Measurements from ENCODE around the gene PIK3CD.

The PIK3CD gene

GRCh38 chr1:9700340-9700739, 48.8 kb downstream of the PIK3CD start:
- Histone ChIP-seq H3K9me3 (ENCODE audit: low read length) (0 out of 2 replicates have a peak, but pooled peaks cover 2% of the 10 kb centered on the region), H3K4me3 (ENCODE audit: low read depth, low read length, poor library complexity, severe bottlenecking) (no peak overlapping the region), H3K79me2 (ENCODE audit: insufficient read depth, low read length) (no peaks in the 10 kb centered on the region), H3K9me2 (ENCODE audit: low read depth, low read length) (no peaks in the 10 kb centered on the region), H3F3A (ENCODE audit: insufficient read depth, low read length) (no peaks in the 10 kb centered on the region), H3K36me3 (ENCODE audit: insufficient read depth, low read length) (peaks cover 12% of the 10 kb centered on the region), H3K9ac (ENCODE audit: low read length) (no peak overlapping the region), H3K4me1 (ENCODE audit: insufficient read depth, low read length, severe bottlenecking) (peaks cover 13% of the 10 kb centered on the region), H4K20me1 (ENCODE audit: insufficient read depth, low read length) (no peaks in the 10 kb centered on the region), H3K4me2 (ENCODE audit: low read length) (no peak overlapping the region), H3K27ac (ENCODE audit: low read depth, low read length, poor library complexity, severe bottlenecking) (no peak overlapping the region), H3K27me3 (ENCODE audit: insufficient read depth, low read length) (no peaks in the 10 kb centered on the region), H2AFZ (ENCODE audit: low read length) (no peak overlapping the region)
- no peak for TF ChIP-seq CTCF (IDR thresholded peaks at IDR 0.05; ENCODE audit: low read length)
- no peak for TF ChIP-seq EZH2 (IDR thresholded peaks at IDR 0.05; ENCODE audit: borderline replicate concordance, low read length)

- Histone ChIP-seq H3K9me3 (ENCODE audit: low read length) (0 out of 2 replicates have a peak, but pooled peaks cover 2% of the 10 kb centered on the region), H3K4me1 (ENCODE audit: insufficient read depth, low read length, severe bottlenecking) (peaks cover 13% of the 10 kb centered on the region), H3K79me2 (ENCODE audit: insufficient read depth, low read length) (0 out of 2 replicates have a peak, but pooled peaks cover 3% of the 10 kb centered on the region), H2AFZ (ENCODE audit: low read length) (no peak overlapping the region), H3F3A (ENCODE audit: insufficient read depth, low read length) (no peaks in the 10 kb centered on the region), H4K20me1 (ENCODE audit: insufficient read depth, low read length) (no peaks in the 10 kb centered on the region), H3K27ac (ENCODE audit: low read depth, low read length, poor library complexity, severe bottlenecking) (no peak overlapping the region), H3K4me2 (ENCODE audit: low read length) (no peak overlapping the region), H3K4me3 (ENCODE audit: low read depth, low read length, poor library complexity, severe bottlenecking) (no peak overlapping the region), H3K9me2 (ENCODE audit: low read depth, low read length) (no peaks in the 10 kb centered on the region), H3K9ac (ENCODE audit: low read length) (no peak overlapping the region), H3K36me3 (ENCODE audit: insufficient read depth, low read length) (peaks cover 16% of the 10 kb centered on the region), H3K27me3 (ENCODE audit: insufficient read depth, low read length) (no peaks in the 10 kb centered on the region)
- TF ChIP-seq CTCF (IDR thresholded peaks at IDR 0.05; ENCODE audit: low read length) (no peak), EZH2 (IDR thresholded peaks at IDR 0.05; ENCODE audit: borderline replicate concordance, low read length) (no peak)
Observed at GRCh38 chr1:9701665-9702064, 50.1 kb downstream of the PIK3CD start.

GRCh38 chr1:9703165-9703509, 51.6 kb downstream of the PIK3CD start:
- H3K79me2 ChIP-seq (ENCODE audit: insufficient read depth, low read length) = 0 out of 2 replicates have a peak, but pooled peaks cover 3% of the 10 kb centered on the region
- H3K36me3 ChIP-seq (ENCODE audit: insufficient read depth, low read length) = peaks cover 16% of the 10 kb centered on the region
- H3K4me2 ChIP-seq (ENCODE audit: low read length) = no peak overlapping the region
- no peak overlapping the region for H2AFZ ChIP-seq (ENCODE audit: low read length)
- H3K9ac ChIP-seq (ENCODE audit: low read length) = no peak overlapping the region
- TF ChIP-seq EZH2 (IDR thresholded peaks at IDR 0.05; ENCODE audit: borderline replicate concordance, low read length) (no peak), CTCF (IDR thresholded peaks at IDR 0.05; ENCODE audit: low read length) (no peak)
- H4K20me1 ChIP-seq (ENCODE audit: insufficient read depth, low read length) = no peaks in the 10 kb centered on the region
- H3K9me3 ChIP-seq (ENCODE audit: low read length) = 0 out of 2 replicates have a peak, but pooled peaks cover 2% of the 10 kb centered on the region
- H3K9me2 ChIP-seq (ENCODE audit: low read depth, low read length) = no peaks in the 10 kb centered on the region
- no peak overlapping the region for H3K4me3 ChIP-seq (ENCODE audit: low read depth, low read length, poor library complexity, severe bottlenecking)
- no peak overlapping the region for H3K27ac ChIP-seq (ENCODE audit: low read depth, low read length, poor library complexity, severe bottlenecking)
- H3K27me3 ChIP-seq (ENCODE audit: insufficient read depth, low read length) = no peaks in the 10 kb centered on the region
- H3K4me1 ChIP-seq (ENCODE audit: insufficient read depth, low read length, severe bottlenecking) = peaks cover 13% of the 10 kb centered on the region
- H3F3A ChIP-seq (ENCODE audit: insufficient read depth, low read length) = no peaks in the 10 kb centered on the region

Measured in OCI-LY1 (cell line).